NCI-H460 (cell line): ENCODE results near the gene GPC4. TPM values are rescaled to one million over a fixed set of nuclear protein-coding genes. Genes with fewer than 3 reads are reported as not detected.

ENCODE experiments used
- DNase-seq: peaks from one replicate; pipeline ENCODE4 v3.0.0-alpha.2; 2016; ENCODE audit warnings: low read depth; ENCODE audit errors: extremely low read depth
- polyA plus RNA-seq: library from polyadenylated mRNA; depleted of rRNA; stranded (reverse); fragments of >200 nt; gene quantifications from 2 replicates; pipeline ENCODE4 v1.2.3, GENCODE V29; 2014; cell fraction: nucleus; rRNA removed
- total RNA-seq: library from RNA; depleted of rRNA; stranded (reverse); fragments of >200 nt; shearing (Covaris generic); gene quantifications from 2 replicates; pipeline ENCODE4 v1.2.3, GENCODE V29; 2014; rRNA removed

GPC4 gene
- total RNA-seq: not detected in 2 replicates
- not detected in 2 replicates for polyA plus RNA-seq

DNA sequence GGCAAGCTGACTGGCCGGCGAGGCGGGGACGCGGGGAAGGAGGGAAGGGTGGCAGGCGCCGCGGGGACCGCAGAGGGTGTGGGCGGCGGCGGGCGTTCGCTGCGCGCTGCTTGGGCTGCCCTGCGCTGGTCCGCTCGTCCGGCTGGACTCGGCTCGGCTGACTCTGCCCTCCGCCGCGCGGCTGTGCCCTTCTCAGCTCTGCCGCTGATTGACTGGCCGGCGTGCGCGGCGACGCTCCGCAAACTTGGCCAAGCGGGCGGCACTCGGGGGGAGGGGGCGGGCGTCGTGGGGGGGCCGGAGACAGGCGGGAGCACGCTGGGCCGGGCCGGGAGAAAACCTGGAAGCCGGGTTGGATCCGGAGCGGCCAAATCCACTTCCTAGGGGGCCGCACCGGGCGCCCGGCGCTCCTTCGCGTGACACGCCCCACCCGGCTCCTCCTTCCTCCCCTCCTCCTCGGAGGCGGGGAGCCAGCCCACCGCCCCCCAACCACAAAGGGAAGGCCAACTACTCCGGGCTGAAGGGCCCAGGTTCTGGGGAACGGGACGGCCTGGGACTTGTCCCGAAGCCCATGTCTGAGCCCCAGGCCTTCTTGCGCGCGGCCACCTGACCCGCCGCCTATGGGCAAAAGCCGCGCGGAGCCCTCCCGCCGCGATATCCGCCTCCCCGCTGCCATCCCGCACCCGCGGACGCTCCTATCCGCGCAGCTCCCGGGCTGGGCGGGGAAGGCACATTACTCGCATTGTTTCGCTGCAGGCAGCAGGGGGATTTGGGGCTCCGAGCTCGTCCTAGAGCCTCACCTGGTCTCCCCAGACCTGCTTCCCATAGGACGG lies at the start of gene GPC4:
Gene GPC4, minus strand, starts transcription at position 214 of the 830 bp plus-strand sequence. CDS start 524 bp downstream, outside the sequence.
- DNase-seq: peak; percentile 7

DNA sequence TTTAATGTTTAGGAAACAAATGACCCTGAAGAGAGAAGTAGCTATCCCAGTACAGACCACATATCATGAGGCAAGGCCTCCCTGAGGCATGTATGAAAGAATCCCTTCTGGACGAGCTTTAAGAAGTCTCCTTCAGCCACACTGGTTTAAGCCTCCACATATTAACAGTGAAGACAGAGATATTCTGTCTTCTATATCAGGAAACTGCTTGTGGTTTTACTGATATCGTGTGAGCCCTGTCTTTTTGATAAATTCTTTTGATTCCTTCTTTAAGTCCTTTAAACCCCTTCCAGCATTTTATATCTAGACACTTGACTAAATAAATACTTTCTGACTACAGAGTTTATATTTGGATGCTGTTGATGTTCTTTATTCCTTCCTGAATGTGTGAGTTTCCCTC lies 45.9 kb upstream of the GPC4 start:
- no peak for DNase-seq

DNA sequence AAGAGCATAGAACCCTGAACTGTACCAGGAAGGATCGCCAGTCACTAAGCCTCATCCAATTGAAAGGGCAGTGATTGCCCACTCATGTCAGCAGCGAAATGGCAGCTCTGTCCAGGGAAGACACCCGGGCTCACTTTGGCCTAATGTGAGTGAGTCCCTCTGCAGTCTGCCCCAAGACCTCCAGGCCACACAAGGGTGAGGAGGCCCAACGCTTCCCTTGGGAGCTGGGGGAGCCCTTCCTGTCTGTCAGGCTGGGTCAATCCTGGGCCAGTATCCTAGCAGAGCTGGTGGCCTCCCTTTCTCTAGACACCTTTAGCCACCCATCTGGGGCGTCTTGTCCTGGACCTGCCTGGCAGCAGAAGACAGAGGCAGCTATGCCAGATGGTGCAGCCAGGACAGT lies 39.6 kb upstream of the GPC4 start:
- no peak for DNase-seq

DNA sequence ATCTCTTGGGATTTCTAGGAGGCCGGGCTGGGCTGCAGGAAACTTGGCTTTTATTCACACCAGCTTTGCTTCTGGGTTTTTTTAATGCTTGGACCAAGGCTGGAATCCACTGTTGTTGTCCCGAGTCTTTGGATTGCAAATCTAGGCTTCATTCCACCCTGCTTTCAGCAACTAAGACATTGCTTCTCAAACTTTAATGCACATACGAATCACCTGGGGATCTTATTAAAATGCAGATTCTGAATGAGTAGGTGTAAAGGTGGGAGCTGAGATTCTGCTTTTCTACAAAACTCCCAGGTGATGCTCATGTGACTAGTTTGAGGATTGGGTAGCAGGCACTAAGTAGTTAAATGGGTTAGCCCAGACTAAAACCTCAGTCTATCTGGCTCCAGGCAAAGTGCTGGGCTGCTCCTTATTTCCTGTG lies 39.2 kb upstream of the GPC4 start:
- no peak for DNase-seq

DNA sequence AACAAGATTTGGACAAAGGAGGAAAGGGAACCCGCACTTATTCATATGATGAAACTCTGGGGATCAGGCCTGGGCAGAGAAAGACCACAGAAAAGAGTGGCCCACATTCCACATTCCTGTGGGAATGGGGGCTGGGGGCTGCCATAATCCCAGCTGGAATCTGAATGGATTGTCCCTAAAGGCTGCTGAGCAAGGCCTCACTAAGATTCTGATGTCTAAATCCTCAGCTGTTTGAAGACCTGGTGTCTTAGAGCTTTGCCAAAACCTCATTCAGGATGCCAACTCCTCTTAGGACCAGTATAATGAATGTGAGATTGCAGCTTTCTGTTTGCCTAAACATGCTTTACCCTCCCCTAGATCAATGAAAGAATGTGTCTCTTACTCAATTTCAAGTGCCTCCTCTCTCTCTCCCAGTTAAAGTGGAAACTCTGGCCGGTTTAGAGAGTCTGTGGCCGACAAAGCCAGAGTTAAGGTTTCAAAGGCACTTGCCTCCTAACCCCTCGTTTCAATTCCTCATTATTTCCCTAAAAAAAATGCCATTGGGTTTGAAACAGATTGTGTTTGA lies 33.3 kb upstream of the GPC4 start:
- no peak for DNase-seq

DNA sequence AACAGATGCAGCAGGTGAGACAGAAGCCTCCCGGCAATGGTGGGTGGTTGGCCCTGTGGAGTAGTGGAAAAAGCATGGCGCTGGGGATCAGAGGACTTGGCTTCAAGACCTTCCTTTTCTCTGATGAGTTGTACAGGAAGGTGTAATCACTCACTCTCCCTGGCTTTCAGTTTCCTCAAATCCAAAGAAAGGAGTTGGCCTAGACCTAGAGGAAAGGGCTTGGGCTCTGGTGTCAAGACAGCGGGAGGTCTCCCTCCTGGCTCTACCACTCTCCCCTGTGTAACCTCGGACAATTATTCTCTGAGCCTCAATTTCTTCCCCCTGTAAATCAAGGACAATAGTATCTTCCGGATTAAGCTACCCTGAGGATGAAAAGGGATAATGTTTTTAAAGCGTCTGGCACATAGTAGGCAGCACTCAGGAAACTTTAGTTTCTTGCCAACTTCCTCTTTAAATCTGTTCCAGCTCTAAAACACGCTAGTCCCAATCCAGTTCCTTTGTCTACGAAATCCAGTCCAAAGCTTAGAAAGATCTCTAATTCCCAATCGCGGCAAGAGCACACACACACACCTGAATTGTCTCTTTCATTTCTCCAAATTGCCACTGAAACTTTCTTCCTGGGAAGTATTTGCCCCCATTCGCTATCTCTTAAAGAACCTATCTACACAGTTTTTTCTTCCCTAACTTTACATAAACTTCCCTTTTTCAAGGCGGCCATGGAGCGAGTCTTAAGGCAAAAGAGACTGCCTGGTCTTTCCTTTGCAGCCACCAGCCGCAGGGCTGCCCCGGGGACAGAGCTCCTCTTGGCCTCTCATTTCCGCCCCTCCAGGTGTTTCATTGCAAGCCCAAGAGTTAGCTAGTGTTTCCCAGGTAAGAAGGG lies 29.9 kb upstream of the GPC4 start:
- peak; percentile 9 for DNase-seq

DNA sequence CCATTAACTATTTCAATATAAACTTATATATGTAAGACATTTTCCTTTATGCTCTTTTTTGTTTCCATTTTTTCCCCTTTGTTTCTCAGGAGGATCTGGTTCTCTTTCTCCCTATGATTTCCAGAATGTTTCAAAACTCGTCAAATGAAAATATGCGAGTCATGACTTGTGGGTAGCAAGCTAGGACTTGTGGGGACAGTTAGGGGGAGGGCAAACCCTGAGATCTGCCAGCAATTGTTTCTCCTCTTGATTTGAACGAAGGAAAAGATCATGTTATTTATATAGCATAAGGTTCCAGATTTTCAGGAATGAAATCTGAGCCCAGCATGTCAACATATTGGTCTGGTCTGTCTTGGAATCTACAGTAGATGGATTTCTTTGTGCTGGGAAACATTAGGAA lies 28.9 kb upstream of the GPC4 start:
- no peak for DNase-seq

DNA sequence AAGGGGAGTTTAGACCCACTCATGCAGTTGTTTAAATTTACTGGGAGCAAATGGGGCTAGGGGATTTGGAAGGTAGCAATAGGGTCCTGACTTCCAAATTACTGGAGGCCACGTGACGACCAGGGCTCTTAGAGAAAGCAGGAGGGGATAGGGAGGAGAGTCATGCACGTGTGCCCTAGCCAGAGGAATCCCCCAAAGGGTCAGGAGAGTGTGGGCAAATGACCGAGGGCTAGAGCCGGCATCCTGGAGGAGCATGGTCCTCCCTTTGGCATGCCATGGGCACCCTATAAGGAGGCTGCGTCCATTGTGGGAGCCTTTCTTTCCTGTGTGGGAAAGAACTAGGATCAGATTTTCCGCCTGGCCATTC lies 25.5 kb upstream of the GPC4 start:
- no peak for DNase-seq

DNA sequence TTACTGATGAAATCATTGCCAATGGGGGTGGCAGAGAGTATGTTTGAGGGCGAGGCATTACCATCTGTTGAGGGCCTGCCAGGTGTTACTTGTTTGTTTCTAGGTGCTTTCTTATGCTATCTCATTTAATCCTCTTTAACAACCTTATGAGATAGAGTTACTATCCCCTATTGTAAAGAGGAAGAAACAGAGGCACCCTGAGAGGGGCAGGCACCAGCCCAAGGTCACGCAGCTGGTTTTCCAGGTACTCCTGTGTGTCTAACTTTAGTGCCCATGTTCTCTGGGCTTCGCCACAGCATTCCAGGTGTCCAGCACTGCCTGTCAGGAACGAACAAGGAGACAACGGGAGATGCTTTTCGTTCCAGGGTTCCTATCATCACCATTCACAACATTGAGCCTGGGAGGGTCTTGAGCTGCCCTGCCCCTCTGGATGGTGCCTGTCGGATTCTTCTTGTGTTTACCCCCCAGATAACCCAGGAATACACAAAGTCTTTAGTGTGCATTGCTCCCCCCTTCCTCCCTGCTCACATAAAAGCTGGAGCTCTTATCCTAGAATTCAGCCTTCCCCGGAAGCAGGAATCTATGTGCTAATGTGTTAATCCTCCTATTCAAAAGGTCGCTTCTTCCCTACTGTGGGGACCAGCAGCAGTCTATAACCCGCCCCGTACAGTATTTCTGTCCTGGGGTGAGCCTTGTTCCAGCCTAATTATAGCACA lies 24.9 kb upstream of the GPC4 start:
- no peak for DNase-seq

DNA sequence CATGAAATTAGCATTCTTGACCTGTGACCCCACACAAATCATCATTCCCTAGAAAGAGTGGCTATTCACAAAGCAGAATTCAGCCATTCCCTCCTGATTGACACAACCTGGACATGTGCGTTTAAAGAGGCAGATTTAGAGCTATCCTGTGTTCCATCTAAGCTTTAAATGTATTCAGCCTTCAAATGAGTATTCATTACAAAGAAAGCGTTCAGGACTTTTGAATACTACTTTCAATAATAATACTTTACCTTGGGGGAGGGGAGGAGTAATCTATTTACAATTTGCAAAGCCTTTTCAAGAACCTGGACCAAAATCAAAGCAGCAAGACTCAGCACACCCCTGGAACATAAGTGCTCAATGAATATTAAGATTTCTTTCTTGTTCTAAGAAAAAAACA lies 22.5 kb upstream of the GPC4 start:
- no peak for DNase-seq

DNA sequence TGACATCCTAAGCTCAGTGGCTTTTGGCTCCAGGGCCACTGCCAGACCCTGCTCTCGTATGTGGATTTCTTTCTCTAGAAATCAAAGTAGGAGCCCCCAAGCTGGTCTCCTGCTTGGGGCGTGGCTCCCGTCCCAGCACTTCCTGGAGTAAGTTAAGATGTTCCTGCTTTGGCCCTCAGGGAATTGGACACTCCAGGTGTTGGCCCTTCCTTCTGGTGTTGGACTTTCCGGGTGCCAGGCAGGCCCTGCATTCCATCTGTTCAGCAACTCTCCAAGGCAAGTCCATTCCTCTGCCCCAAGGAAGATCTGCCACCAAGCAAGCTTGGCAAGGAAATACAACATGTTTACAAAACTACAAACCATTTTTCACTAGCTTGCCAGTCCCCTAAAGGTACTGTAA lies 22.1 kb upstream of the GPC4 start:
- DNase-seq: no peak

DNA sequence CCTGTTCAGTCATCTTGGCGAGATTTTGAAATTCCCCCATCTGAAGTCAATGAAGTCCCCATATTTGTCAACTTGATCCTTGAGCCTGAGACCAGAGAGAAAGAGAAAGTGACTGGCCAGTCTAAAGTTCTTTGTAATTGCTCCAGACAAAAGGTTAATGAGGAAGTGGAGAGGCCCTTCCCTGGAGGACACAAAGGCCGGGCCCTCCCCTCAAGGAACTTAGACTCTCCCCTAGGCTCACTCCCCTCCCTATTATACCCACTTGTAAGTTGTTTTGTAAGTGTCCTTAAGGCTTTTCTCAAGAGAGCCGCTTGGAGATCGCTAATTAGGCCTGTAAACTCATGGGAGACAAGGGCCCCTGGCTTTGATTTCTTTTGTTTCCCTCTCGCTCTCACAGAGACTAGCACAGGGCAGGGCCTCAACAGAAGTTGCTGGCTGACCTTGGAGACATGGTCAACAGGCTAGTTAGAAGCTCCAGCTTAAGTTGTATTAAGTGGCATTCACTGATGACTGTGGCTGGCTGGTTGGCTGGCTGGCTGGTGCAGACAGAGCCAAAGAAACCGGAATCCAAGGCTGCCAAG lies 20.3 kb upstream of the GPC4 start:
- no peak for DNase-seq

DNA sequence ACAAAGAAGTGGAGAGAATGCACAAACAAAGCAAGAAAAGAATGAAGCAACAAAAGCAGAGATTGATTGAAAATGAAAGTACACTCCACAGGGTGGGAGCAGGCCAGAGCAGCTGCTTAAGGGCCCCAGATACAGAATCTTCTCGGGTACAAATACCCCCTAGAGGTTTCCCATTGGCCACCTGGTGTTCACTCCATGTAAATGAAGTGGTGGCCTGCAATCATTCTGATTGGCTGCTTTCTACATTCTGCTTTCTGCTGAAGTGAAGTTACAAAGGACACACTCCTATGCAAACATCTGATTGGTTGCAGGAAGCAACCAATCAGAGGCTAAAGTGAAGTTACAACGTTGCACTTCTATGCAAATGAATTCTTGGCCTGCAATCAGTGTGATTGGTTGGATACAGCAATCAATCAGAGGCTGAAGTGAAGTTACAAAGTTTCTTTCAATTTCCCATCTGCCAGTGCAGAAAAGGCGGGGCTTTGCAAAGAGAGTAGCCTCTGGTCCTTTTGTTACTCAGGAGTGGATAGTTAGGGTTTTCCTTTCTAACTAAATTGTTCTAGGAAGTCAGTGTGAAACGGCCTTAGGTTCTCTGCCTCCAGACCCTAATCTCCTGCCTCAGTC lies 19.0 kb upstream of the GPC4 start:
- no peak for DNase-seq

DNA sequence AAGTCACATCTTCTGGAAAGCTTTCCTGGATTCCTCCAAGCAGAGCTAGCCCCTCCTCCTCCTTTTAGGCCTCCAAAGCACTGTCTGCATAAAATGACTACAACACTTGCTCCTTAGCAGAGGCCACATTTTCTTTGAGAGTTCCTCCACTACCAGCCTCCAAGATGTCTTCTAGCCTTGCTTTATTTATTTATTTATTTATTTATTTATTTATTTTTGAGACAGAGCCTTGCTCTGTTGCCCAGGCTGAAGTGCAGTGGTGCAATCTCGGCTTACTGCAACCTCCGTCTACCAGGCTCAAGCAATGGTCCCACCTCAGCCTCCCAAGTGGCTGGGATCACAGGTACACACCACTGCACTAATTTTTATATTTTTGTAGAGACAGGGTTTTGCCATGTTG lies 4.6 kb upstream of the GPC4 start:
- DNase-seq: no peak

DNA sequence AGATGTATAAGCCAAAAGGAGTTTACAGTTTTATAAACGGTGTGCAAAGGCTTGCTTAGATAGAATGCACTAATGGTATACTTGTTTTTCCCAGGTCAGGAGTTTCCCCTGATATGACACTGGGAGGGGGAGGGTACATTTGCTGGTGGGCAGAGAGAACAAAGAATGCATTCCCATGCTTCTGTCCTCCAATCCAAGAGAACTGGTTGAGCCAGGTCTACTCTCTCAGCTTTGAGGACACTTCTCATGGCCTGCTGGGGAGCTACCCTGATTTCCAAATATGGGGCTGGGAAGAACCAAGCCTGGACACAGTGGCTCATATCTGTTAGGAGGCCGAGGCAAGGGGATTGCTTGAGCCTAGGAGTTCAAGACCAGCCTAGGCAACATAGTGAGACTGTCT lies 3.3 kb upstream of the GPC4 start:
- no peak for DNase-seq

DNA sequence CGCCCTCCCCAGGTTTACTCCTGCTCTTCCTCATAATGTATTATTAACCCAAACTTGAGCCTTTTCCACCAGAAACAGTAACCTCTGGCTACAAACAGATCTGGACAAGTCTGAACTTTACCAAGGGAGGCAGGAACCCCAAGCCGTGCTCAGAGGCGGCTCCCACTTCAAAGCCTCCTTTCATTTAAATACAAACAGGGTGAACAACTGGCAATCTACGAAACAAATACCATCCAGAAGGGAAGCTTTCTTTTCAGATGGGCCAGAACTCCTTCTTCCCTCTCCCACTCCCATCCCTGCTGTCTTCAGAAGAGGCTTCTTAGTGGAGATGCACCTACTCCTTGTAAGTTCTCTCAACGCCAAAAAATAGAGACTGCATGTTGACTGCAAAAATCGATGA lies 2.1 kb upstream of the GPC4 start:
- DNase-seq: no peak

DNA sequence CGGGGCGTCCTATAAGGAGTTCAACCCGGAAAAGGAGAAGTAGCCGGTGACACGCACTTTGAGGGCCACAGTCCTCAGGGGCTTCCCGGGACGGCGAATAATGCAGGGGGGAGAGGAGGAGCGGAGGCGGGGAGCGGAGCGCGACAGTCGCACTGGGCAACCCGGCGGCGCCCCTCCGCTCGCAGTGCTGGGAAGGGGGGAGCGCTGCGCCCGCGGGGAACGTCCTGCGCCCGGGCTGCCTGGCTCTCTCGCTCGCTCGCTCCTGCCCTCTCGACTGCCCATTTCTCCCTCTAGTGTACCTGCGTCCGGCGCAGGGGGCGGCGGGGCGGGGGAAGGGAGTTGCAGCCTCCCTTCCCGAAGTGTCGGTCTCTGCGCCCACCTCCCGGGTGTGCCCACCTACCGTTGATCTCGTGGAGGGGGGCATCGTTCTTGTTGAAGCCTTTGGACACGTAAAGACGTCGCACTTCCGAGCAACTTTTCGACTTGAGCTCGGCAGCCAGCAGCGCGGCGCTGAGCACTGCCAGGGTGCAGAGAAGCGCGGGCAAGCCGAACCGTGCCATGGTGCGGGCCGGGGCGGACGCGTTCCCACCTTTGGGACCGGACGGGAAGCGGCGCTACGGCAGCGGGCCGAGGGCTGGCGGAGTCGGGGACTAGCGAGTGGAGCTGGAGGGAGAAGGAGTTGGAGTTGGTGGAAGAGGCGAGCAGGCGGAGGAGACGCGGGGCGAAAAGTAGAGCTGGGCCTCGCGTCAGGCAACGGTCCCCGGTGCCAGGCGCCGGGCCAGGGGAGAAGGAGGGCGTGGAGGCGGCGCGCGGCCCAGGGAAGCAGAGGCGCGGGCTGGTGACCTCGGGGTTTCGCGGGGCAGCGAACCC lies 648 bp downstream of the GPC4 start:
- no peak for DNase-seq

DNA sequence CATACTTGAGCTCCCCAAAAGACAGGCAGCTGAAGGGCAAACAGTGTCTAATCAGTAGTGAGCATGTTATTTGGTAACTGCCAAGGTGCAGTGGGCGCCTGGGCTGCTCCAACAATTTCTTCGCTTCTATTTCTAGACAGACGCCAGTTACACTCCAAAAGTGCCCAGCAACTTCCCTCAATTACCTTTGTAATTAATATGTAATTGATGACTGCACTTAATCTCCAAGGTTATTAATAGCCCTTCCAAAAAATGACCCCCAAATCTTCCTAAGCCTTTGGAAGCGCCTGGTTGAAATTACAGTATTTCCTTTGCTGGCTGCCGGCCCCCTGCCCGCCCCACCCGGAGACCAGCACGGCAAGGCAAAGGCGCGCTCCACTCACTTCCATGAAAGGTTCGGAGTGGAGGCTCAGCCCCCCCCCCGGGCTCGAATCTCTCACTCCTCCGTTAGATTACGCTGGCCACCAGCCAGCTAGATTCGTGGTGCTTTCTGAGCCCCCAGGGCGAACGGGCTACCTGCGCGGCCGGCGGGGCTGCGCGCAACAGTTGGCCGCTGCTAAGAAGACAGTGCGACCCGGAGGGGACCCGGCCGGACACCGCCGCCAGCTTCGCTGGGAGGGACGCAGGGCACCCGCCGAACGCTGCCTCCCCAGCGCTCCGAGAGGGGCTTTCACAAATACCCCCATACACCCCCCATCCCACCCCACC lies 1.9 kb downstream of the GPC4 start:
- no peak for DNase-seq
